ENCODE results near the gene VAPA.

Gene VAPA

DNA sequence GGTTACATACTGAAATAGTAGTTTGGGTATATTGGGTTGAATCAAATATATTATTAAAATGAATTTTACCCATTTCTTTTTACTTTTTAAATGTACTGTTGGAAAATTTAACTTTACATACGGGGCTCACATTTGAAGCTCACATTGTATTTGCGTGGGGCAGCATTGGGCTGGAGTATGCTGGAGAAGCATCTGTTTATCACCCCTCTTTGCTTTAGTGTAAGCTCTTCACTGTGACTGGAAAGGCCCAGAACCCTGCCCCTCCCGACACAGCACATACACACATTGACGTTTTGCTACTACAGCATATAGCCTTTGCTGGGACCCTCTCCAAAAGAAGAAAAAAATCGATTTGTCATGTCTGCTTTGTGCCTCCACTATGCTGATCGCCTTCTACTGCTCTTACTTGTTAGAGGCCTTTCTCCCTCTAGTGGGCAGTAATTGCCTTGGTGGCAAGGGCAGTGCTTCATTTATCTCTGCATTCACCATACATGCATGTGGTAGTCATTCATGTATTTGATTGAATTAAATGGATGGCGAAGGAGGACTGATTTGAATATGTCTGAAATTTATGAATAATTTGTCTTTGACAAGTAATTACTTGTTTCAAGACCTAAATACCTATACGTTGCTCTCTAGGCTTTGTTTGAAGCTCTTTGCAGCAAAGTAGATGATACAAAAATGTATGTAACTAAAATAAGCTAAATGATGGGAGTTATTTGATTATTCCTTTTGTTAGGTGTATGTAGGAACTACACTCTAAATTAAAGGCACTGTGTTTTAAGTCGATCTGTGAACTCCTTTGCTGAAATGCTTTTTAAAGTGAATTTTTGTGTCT lies 37.4 kb downstream of the VAPA start:
- Mint-ChIP-seq H3K27ac (no peak overlapping the region), H3K4me1 (ENCODE audit: low read depth) (peaks cover 21% of the 10 kb centered on the region), H3K27me3 (no peaks in the 10 kb centered on the region), H3K36me3 (ENCODE audit: low read depth) (peaks cover 94% of the 10 kb centered on the region), H3K4me3 (no peak overlapping the region), H3K9me3 (no peaks in the 10 kb centered on the region)
- DNase-seq = no peak

DNA sequence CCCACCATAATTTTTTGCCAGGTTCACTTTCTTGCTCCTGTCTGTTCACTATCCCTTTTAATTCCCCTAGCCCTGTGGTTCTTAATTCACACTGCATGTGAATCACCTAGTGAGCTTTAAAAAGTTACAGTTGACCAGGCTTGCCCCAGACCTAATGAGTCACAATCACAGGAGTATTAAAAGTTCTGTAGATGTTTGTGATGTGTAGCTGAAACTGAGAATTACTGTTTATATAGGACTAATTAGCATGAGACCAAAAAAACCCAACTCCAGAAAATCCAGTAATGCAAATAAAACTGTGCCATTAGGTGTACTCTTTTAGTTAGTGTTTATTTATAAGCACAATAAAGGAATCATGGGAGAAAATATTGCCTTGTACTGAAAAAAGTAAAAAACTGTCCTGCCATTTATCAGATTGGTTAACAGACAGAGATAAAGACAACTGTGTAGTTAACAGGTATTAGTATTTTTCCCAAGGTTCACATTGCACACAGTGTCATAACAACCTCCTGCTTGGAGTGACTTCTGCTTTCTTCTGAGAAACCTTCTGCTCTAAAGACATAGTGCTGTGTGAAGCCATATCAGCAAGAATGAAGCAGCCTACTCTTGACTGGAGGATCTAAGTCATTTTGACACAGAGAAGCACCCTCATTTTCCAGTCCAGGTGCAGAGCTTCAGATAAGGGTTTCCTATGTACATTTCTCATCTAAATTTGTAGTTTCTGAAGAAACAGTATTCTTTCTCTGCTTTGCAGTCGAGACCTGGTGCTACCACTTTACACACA lies 39.0 kb downstream of the VAPA start:
- Mint-ChIP-seq H3K9me3 (no peaks in the 10 kb centered on the region), H3K4me3 (no peak overlapping the region), H3K4me1 (ENCODE audit: low read depth) (peaks cover 22% of the 10 kb centered on the region), H3K27me3 (no peaks in the 10 kb centered on the region), H3K27ac (peak overlapping the region; percentile 44), H3K36me3 (ENCODE audit: low read depth) (peaks cover 90% of the 10 kb centered on the region)
- DNase-seq = no peak

DNA sequence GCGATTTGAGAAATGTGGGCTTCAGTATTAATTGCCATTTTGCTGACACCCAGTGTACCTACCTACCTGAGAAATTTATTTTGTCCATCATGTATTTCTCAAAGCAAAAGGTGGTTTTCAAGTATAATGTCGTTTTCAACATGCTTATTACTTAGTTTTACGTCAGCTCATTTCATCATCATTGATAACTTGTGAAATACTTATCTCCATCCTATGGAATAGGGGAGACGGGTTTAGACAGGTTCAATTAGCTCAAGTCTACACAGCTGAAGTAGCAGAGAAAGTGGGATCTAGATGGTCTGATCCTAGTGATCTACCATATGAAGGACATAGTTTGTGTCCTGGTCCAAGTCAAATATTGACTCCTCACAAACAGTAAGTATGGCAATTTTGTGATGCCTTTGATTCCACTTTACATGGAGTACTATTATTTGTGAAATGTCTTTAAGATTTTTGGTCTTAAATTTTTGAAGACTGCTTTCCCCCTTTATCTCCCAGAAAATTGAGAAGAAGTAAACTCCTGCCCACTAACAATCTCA lies 45.1 kb downstream of the VAPA start:
- no peak overlapping the region for H3K4me3 Mint-ChIP-seq
- H3K27ac Mint-ChIP-seq = no peak overlapping the region
- no peaks in the 10 kb centered on the region for H3K27me3 Mint-ChIP-seq
- no peaks in the 10 kb centered on the region for H3K9me3 Mint-ChIP-seq
- peaks cover 33% of the 10 kb centered on the region for H3K36me3 Mint-ChIP-seq (ENCODE audit: low read depth)
- no peak for DNase-seq
- H3K4me1 Mint-ChIP-seq (ENCODE audit: low read depth) = peaks cover 20% of the 10 kb centered on the region

DNA sequence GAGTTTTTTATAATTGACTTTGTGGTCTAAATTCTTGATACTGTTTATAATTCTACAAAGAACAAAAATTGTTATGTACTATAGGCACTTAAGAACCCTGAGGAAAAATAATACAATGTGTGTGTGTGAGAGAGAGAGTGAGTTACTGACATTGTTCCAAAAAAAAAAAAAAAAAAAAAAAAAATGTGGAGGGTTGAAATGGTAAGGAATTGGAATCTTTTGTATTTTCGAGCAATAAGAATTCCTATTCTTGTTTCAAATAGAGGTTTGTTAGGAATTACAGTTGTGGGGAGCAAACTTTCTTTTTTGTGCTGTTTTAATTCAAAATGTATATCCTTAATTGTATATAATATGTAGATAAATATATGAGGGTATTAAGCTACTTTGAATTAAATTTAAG lies 45.7 kb downstream of the VAPA start:
- Mint-ChIP-seq H3K36me3 (ENCODE audit: low read depth) (peaks cover 27% of the 10 kb centered on the region), H3K4me1 (ENCODE audit: low read depth) (peaks cover 20% of the 10 kb centered on the region), H3K9me3 (no peaks in the 10 kb centered on the region), H3K27ac (no peak overlapping the region), H3K4me3 (no peak overlapping the region), H3K27me3 (no peaks in the 10 kb centered on the region)
- no peak for DNase-seq

DNA sequence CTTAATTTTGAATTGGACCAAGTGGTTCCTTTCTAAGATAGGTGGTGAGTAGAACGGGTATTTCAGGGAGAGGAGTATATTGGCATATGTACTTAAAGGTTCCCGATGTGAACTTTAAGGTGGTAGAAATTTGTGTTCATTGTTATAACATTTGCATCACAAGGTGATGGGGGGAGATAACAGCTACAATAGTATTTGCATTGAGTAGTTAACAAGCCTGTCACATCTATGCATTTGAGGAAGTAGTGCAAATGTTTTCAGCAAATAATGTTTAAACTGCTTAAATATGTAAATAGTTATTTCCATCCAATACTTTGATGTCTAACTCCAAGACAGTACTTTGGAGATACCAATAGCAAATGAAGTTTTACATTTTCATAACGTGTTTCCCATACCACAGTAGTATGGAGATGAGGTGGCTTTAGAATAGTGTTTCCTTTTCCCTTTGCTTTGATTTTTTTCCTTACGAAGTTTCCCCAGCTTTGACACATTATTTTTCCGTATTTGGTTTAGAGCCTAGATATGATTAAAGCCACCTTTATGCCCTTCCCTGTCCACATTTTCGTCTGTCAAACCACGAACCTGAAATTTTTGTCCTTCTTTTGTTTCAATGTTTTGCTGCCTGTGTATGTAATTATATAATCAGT lies 46.6 kb downstream of the VAPA start:
- H3K4me3 Mint-ChIP-seq = no peak overlapping the region
- no peak for DNase-seq
- H3K27ac Mint-ChIP-seq = no peak overlapping the region
- H3K27me3 Mint-ChIP-seq = no peaks in the 10 kb centered on the region
- H3K4me1 Mint-ChIP-seq (ENCODE audit: low read depth) = peaks cover 20% of the 10 kb centered on the region
- no peaks in the 10 kb centered on the region for H3K9me3 Mint-ChIP-seq
- peaks cover 19% of the 10 kb centered on the region for H3K36me3 Mint-ChIP-seq (ENCODE audit: low read depth)

DNA sequence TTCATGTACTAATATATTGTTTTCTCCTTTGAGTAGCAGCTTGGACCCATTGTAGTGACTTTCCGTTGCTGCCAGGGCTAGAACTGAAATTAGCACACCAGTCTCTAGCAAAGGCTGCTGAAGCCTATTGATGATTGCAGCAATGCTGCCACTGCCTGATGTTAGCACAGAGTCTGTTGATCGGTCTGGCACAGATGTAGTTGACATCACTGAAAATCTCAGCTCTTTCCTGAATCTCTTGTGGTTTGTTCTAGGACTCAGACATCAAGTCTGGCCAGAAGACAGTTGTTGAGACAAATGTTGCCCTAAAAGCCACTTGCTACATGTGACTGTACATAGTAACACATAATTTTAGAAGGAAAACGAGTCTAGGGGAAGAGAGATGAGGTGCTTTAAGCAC lies 47.2 kb downstream of the VAPA start:
- H3K27ac Mint-ChIP-seq = no peak overlapping the region
- peaks cover 12% of the 10 kb centered on the region for H3K36me3 Mint-ChIP-seq (ENCODE audit: low read depth)
- H3K27me3 Mint-ChIP-seq = no peaks in the 10 kb centered on the region
- no peaks in the 10 kb centered on the region for H3K9me3 Mint-ChIP-seq
- no peak for DNase-seq
- no peak overlapping the region for H3K4me3 Mint-ChIP-seq
- H3K4me1 Mint-ChIP-seq (ENCODE audit: low read depth) = peaks cover 23% of the 10 kb centered on the region

DNA sequence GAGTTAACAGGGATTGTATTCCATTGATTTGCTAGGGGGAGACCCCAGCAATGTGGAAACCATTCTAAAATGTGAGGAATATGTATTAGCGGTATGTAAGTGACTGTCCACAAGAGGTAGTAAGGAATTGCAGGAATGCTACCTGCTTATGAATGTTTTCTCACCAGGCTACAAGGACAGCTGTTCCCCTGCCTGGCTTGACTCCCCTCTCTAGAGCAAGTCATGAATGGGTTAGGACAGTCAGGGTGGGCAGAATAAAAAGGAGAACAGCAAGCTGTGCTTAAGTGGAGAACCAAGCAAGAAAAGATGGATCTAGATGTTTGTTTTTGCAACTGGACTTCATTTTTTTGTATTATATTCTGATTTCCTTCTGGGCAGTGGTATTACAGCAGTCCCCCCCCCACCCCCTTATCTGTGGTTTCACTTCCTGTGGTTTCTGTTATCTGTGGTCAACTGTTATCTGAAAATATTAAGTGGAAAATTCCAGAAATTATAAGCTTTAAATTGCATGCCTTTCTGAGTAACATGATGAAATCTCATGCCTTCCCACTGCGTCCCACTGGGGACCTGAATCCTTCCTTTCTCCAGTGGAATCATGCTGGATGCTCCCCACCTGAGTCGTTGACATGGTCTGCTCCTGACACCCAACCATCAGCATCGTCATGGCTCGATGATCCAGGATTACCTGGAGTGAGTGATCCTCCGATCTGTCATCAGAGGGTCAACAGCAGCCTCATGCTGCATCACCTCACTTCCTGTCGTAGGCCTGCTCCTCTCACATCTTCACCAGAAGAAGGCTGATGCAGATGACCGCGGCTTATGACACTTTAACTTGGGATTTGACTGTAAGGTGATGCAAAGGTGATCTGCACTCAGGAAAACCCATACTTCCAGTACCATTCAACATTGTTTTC lies 52.2 kb downstream of the VAPA start:
- Mint-ChIP-seq H3K4me1 (ENCODE audit: low read depth) (peaks cover 26% of the 10 kb centered on the region), H3K36me3 (ENCODE audit: low read depth) (no peaks in the 10 kb centered on the region), H3K27ac (no peak overlapping the region), H3K9me3 (no peaks in the 10 kb centered on the region), H3K4me3 (no peak overlapping the region), H3K27me3 (peaks cover 36% of the 10 kb centered on the region)
- DNase-seq = no peak

DNA sequence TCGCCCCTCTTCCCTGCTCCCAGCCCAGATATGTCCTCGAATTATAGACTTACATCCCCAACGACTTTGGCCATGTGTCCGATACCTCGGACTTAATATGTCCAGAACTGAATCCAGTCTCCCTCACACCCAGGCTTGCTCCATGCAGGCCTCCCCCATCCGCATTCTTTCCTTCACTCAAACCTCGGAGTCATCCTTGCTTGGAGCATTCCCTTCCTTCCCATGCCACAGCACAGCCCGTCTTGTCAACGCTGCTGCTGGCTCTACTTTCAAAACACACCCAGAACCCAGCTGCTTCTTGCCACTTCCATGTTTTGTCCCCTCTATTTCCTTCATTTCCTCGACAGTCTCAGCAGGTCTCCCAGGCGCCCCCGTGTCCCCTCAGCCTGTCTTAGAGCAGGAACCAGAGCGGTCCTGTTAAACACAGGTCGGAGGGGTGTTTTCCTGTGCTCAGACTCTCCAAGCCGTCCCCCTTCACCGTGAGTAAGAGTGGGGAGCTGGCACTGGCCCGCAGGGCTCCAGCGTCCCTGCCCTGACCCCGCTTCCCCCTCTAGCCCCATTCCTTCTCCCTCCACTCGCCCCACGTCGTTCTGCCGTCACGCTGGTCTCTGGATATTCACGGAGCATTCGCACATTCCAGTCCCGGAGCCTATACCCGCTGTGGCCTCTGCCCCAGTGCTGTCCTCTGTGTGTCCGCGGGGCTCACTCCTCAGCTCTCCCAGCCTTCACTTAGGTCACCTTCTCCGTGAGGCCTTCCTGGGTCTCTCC lies 54.4 kb downstream of the VAPA start:
- peaks cover 24% of the 10 kb centered on the region for H3K4me1 Mint-ChIP-seq (ENCODE audit: low read depth)
- DNase-seq = no peak
- no peak overlapping the region for H3K4me3 Mint-ChIP-seq
- H3K27me3 Mint-ChIP-seq = peaks cover 39% of the 10 kb centered on the region
- H3K9me3 Mint-ChIP-seq = no peaks in the 10 kb centered on the region
- H3K36me3 Mint-ChIP-seq (ENCODE audit: low read depth) = no peaks in the 10 kb centered on the region
- no peak overlapping the region for H3K27ac Mint-ChIP-seq

DNA sequence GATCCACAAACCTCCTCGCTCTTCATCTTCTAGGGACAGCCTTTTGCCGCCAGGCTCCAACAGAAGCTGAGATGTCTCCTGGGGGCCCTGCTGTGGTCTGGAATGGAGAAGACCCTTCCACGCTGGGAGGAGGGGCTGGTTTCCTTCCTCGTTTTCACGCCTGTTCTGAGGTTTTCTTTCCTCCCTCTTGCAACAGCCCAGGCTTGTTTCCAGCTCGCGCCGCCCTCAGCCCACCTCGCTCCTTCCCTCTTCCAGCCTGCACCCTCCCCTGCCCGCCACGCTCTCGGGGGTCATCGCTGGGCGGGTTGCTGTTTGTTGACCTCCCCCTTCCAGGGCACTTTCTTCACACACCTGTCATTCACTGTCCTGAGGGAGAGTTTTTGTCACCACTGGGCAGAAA lies 55.4 kb downstream of the VAPA start:
- DNase-seq = no peak
- no peak overlapping the region for H3K4me3 Mint-ChIP-seq
- H3K4me1 Mint-ChIP-seq (ENCODE audit: low read depth) = peaks cover 24% of the 10 kb centered on the region
- H3K27me3 Mint-ChIP-seq = peaks cover 39% of the 10 kb centered on the region
- H3K27ac Mint-ChIP-seq = no peak overlapping the region
- no peaks in the 10 kb centered on the region for H3K36me3 Mint-ChIP-seq (ENCODE audit: low read depth)
- H3K9me3 Mint-ChIP-seq = no peaks in the 10 kb centered on the region

DNA sequence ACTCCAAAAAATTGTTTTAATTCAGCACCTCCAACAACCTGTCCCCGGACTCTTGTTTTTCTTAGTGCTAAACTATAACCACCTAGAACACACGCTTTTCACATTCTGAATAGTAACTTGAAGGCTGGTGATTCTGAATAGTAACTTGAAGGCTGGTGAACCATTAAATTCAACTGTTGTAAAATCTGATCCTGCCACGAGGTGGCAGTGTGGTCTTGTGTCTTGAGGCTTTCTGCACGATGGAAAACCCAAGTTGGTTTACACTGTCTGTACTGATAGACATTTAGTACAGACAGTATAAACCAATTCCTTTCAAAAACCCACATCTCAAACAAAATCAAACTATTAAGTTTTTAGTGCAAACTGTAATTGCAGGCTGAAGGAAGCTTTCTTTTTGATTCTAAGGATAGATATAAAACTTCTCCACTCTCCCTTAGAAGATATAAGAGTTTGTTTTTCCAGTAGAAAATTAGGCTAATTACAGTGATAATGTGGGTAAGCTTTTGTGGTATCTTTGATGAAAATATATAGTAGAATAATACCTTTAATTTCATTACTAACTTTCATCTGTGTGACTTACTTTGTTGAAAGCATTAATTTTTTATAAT lies 57.6 kb downstream of the VAPA start:
- Mint-ChIP-seq H3K4me3 (no peak overlapping the region), H3K27ac (no peak overlapping the region), H3K27me3 (peaks cover 39% of the 10 kb centered on the region), H3K36me3 (ENCODE audit: low read depth) (no peaks in the 10 kb centered on the region), H3K4me1 (ENCODE audit: low read depth) (peaks cover 17% of the 10 kb centered on the region), H3K9me3 (peaks cover 10% of the 10 kb centered on the region)
- DNase-seq = peak; percentile 56

DNA sequence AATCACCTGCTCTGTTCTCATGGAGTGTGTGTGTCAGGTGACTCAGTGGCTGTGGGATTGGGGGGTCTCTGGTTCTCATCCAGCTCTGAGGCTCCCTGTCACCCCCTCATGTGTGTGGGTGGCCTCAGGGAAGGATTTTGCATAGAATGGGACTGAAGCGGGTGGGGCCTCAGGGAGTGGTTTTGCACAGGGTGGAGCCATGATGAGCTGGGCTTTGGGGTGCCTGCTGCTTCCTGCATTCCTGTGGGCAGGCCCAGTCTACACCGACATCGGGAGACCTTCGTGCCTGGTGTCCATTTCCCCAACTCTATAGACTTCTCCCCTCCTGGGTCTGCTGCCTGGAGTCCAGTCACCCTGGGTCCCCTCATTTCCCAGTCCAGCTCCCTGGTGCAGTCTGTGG lies 59.7 kb downstream of the VAPA start:
- no peak for DNase-seq
- Mint-ChIP-seq H3K4me1 (ENCODE audit: low read depth) (peaks cover 9% of the 10 kb centered on the region), H3K4me3 (no peak overlapping the region), H3K27me3 (peaks cover 26% of the 10 kb centered on the region), H3K36me3 (ENCODE audit: low read depth) (no peaks in the 10 kb centered on the region), H3K9me3 (peaks cover 13% of the 10 kb centered on the region), H3K27ac (no peak overlapping the region)

DNA sequence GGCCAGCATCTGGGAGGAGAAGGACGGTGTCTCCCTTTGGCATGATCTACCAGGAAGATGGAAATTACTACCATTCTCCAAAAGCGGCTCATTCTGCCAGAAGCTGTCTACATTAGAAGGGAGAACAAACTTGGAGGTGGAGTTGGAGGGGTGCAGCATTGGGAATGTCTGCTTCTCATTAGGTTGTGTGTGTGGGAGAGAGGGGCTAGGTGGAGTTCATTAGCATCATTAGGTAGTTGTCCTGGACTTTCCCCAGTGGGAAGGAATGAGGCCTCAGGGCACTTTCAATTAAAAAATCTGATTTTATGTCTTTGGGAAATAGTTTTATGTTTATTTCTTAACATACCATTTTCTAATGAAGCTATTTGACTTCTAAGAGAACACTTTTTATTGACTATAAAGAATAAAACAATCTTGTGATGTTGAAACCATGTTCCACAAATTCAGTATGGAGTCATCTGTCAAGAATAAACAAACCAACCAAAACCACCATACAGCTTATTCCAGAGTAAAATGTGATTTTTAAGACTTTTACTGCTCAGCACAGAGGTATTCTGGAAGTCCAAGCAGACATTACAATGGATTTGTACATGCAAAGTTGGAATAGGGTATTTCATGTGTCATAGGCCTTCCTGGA lies 60.6 kb downstream of the VAPA start:
- H3K9me3 Mint-ChIP-seq = peaks cover 13% of the 10 kb centered on the region
- H3K4me3 Mint-ChIP-seq = no peak overlapping the region
- H3K27me3 Mint-ChIP-seq = peaks cover 17% of the 10 kb centered on the region
- no peak overlapping the region for H3K27ac Mint-ChIP-seq
- peaks cover 1% of the 10 kb centered on the region for H3K4me1 Mint-ChIP-seq (ENCODE audit: low read depth)
- DNase-seq = no peak
- H3K36me3 Mint-ChIP-seq (ENCODE audit: low read depth) = no peaks in the 10 kb centered on the region

DNA sequence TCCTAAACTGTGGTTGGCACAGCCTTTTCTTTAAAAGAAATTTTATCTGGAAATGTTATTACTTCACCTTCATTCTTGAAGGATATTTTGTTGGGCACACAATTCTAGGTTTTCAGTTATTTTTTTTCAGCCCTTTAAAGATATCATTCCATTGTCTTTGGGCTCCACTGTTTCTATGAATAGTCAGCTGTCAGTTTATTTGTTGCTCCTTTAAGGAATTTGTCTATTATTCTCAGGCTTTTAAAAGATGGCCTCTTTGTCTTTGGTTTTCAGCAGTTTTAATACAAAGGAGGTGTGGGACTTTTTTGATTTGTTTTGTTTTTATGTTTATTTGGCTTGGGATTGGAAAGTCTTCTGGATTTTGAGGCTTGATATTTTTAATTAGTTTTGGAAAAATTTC lies 61.8 kb downstream of the VAPA start:
- no peak overlapping the region for H3K27ac Mint-ChIP-seq
- DNase-seq = no peak
- no peaks in the 10 kb centered on the region for H3K4me1 Mint-ChIP-seq (ENCODE audit: low read depth)
- H3K36me3 Mint-ChIP-seq (ENCODE audit: low read depth) = no peaks in the 10 kb centered on the region
- H3K4me3 Mint-ChIP-seq = no peak overlapping the region
- peaks cover 5% of the 10 kb centered on the region for H3K27me3 Mint-ChIP-seq
- H3K9me3 Mint-ChIP-seq = peaks cover 13% of the 10 kb centered on the region

All from activated T-cell treated with anti-CD3 and anti-CD28 coated beads, Interleukin-2, amount 50 U/mL, for 24 hours (primary cell).